ENCODE data around the gene ZBED6. TPM values are rescaled to one million over a fixed set of nuclear protein-coding genes. Genes with fewer than 3 reads are reported as not detected.

Gene ZBED6
- polyA plus RNA-seq, 1 of the 3 experiments (the other 2 are of a cell fraction) = 2.5 TPM

DNA sequence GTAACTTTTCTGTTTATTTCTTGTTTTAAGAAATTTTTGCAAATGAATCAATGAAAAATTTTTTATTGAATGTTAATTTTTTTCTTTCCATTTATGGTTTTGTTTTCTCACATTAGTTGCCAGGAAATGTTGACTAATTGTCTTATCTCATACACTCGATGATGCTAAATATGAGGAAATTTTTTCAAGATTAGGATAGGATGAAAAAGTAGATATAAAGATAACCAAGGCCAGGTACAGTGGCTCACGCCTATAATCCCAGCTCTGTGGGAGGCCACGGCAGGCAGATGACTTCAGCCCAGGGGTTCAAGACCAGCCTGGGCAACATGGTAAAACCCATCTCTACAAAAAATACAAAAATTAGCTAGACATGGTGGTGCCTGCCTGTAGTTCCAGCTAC, 17.8 kb upstream of the ZBED6 start:
- H3K27ac ChIP-seq (ENCODE audit: low read depth in 2 of 2, low read length in 1 of 2) = no peak overlapping the region
- no peaks in the 10 kb centered on the region for H3K9me3 ChIP-seq
- H3K4me2 ChIP-seq = no peak overlapping the region
- peaks cover 0 to 3% of the 10 kb centered on the region in 2 experiments; a peak in 1 of 4 replicates for H3K4me1 ChIP-seq (ENCODE audit: control insufficient read depth in 1 of 2, insufficient read depth in 2 of 2, low read depth in 1 of 2, low read length in 1 of 2)
- no peak for DNase-seq
- TF ChIP-seq FOXJ3 (CRISPR knock-in tag; IDR thresholded peaks at IDR 0.05) (no peak), USF1 (IDR thresholded peaks at IDR 0.05; ENCODE audit: borderline replicate concordance, low read depth) (no peak)
- no peaks in the 10 kb centered on the region for H4K20me1 ChIP-seq (ENCODE audit: insufficient read depth)
- no peaks in the 10 kb centered on the region for H3K79me2 ChIP-seq (ENCODE audit: insufficient read depth)
- no peak overlapping the region for H3K4me3 ChIP-seq (ENCODE audit: low read depth in 2 of 2, low read length in 1 of 2)
- H3F3A ChIP-seq (replicated peaks; ENCODE audit: insufficient read depth) = no peaks in the 10 kb centered on the region
- ChIA-PET POLR2A (no interaction called here), CTCF (interaction anchor here (2.4 kb wide), 1 partner anchor 75 kb away, joined by 9 read pairs; no protein-coding TSS in a partner anchor)
- no peaks in the 10 kb centered on the region for H3K27me3 ChIP-seq (ENCODE audit: insufficient read depth)
- H2AFZ ChIP-seq (ENCODE audit: low read depth) = no peak overlapping the region
- no peaks in the 10 kb centered on the region for H3K9me2 ChIP-seq
- H3K36me3 ChIP-seq (replicated peaks in 1 of 2; ENCODE audit: control insufficient read depth in 1 of 2, insufficient read depth in 2 of 2, low read length in 1 of 2) = no peaks in the 10 kb centered on the region
- H3K9ac ChIP-seq = no peak overlapping the region
- WGBS (ENCODE audit: low lambda C conversion rate) = 80% methylated on average over 3 of the region's 3 CpGs

- H3K27me3 ChIP-seq (ENCODE audit: insufficient read depth) = no peaks in the 10 kb centered on the region
- DNase-seq = no peak
- H3K36me3 ChIP-seq (replicated peaks in 1 of 2; ENCODE audit: control insufficient read depth in 1 of 2, insufficient read depth in 2 of 2, low read length in 1 of 2) = no peaks in the 10 kb centered on the region
- H3K9ac ChIP-seq = no peak overlapping the region
- H3K9me2 ChIP-seq = no peaks in the 10 kb centered on the region
- H3K4me3 ChIP-seq (ENCODE audit: low read depth in 2 of 2, low read length in 1 of 2) = no peak overlapping the region
- H3F3A ChIP-seq (replicated peaks; ENCODE audit: insufficient read depth) = no peaks in the 10 kb centered on the region
- ChIA-PET CTCF (no interaction called here), POLR2A (no interaction called here)
- no peak overlapping the region for H2AFZ ChIP-seq (ENCODE audit: low read depth)
- no peaks in the 10 kb centered on the region for H3K79me2 ChIP-seq (ENCODE audit: insufficient read depth)
- no peaks in the 10 kb centered on the region for H4K20me1 ChIP-seq (ENCODE audit: insufficient read depth)
- WGBS (ENCODE audit: low lambda C conversion rate) = 79% methylated on average over 3 of the region's 3 CpGs
- H3K4me1 ChIP-seq (ENCODE audit: control insufficient read depth in 1 of 2, insufficient read depth in 2 of 2, low read depth in 1 of 2, low read length in 1 of 2) = peaks cover 0 to 3% of the 10 kb centered on the region in 2 experiments; a peak in 1 of 4 replicates
- no peak overlapping the region for H3K27ac ChIP-seq (ENCODE audit: low read depth in 2 of 2, low read length in 1 of 2)
- no peak overlapping the region for H3K4me2 ChIP-seq
- no peaks in the 10 kb centered on the region for H3K9me3 ChIP-seq
- TF ChIP-seq ZBTB33 (IDR thresholded peaks at IDR 0.05; ENCODE audit: borderline replicate concordance, low read depth) (no peak), RCOR1 (IDR thresholded peaks at IDR 0.05; ENCODE audit: low read length) (no peak), JUND (IDR thresholded peaks at IDR 0.05) (no peak), MXI1 (IDR thresholded peaks at IDR 0.05; ENCODE audit: low read depth, low read length) (no peak), USF1 (IDR thresholded peaks at IDR 0.05; ENCODE audit: borderline replicate concordance, low read depth) (no peak), RXRA (IDR thresholded peaks at IDR 0.05; ENCODE audit: borderline replicate concordance, low read depth) (no peak), YY1 (IDR thresholded peaks at IDR 0.05; ENCODE audit: low read depth) (no peak), MEF2A (IDR thresholded peaks at IDR 0.05; ENCODE audit: borderline replicate concordance, low read depth) (no peak), RAD21 (IDR thresholded peaks at IDR 0.05; ENCODE audit: low read length) (no peak), FOXM1 (IDR thresholded peaks at IDR 0.05; ENCODE audit: low read depth) (no peak), TEAD4 (IDR thresholded peaks at IDR 0.05; ENCODE audit: borderline replicate concordance, insufficient read depth) (no peak), NFIC (IDR thresholded peaks at IDR 0.05; ENCODE audit: borderline replicate concordance) (no peak), TAF1 (IDR thresholded peaks at IDR 0.05; ENCODE audit: borderline replicate concordance, low read depth, low read length) (no peak), GATA2 (CRISPR knock-in tag; IDR thresholded peaks at IDR 0.05) (no peak), CTCF (IDR thresholded peaks at IDR 0.05) (no peak)
- TF ChIP-seq, protein P1, sequence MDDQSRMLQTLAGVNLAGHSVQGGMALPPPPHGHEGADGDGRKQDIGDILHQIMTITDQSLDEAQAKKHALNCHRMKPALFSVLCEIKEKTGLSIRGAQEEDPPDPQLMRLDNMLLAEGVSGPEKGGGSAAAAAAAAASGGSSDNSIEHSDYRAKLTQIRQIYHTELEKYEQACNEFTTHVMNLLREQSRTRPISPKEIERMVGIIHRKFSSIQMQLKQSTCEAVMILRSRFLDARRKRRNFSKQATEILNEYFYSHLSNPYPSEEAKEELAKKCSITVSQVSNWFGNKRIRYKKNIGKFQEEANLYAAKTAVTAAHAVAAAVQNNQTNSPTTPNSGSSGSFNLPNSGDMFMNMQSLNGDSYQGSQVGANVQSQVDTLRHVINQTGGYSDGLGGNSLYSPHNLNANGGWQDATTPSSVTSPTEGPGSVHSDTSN (IDR thresholded peaks at IDR 0.05) = no peak
- TF ChIP-seq, protein P2, sequence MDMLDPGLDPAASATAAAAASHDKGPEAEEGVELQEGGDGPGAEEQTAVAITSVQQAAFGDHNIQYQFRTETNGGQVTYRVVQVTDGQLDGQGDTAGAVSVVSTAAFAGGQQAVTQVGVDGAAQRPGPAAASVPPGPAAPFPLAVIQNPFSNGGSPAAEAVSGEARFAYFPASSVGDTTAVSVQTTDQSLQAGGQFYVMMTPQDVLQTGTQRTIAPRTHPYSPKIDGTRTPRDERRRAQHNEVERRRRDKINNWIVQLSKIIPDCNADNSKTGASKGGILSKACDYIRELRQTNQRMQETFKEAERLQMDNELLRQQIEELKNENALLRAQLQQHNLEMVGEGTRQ (IDR thresholded peaks at IDR 0.05; ENCODE audit: borderline replicate concordance, low read depth, low read length) = no peak
These were observed 17.3 kb upstream of the ZBED6 start for GRCh38 chr1:203778146-203778545.

Measured in SK-N-SH (cell line).